ENCODE measurements around the gene RTN4R. TPM values are rescaled to one million over a fixed set of nuclear protein-coding genes. Genes with fewer than 3 reads are reported as not detected.
A peak's percentile ranks its signal among the peaks of the same experiment; 100 is the strongest.
"Not testable (repeated sequence)": the region's sequence is repeated elsewhere in the genome, so short reads cannot be mapped to it uniquely, and the experiment has no call there.

Gene RTN4R
- total RNA-seq, 6 donors from 2014 or later: 2.6 to 13.0 (median 9.0) TPM

- H3K27ac ChIP-seq; H3K9me3 ChIP-seq; H3K36me3 ChIP-seq; H3K4me1 ChIP-seq; ATAC-seq (ENCODE audit: low FRiP score in 2 of 2); H3K4me3 ChIP-seq; H3K27me3 ChIP-seq: not testable (repeated sequence)
- DNase-seq: peak in 1 of 2 donors; percentile 34
- 91 to 99% methylated on average over 8 to 16 of the region's 22 CpGs for WGBS, 2 donors
Measured at GRCh38 chr22:20308806-20309650, 40.9 kb upstream of the RTN4R start.

- H3K4me3 ChIP-seq; ATAC-seq (ENCODE audit: low FRiP score in 2 of 2); H3K27me3 ChIP-seq; H3K27ac ChIP-seq; H3K4me1 ChIP-seq; H3K36me3 ChIP-seq; H3K9me3 ChIP-seq: not testable (repeated sequence)
- DNase-seq: peak in 1 of 2 donors; percentile 62
- WGBS, 2 donors: 63 to 88% methylated on average over 4 to 10 of the region's 14 CpGs
Measured at GRCh38 chr22:20307448-20308447, 39.6 kb upstream of the RTN4R start.

- H3K4me1 ChIP-seq; H3K27me3 ChIP-seq; ATAC-seq (ENCODE audit: low FRiP score in 2 of 2); H3K4me3 ChIP-seq; H3K27ac ChIP-seq; H3K9me3 ChIP-seq; H3K36me3 ChIP-seq: not testable (repeated sequence)
- peak in 1 of 2 donors; percentile 25 for DNase-seq
- 90 to 94% methylated on average over 2 to 18 of the region's 21 CpGs for WGBS, 2 donors
Measured at GRCh38 chr22:20306646-20307447, 38.7 kb upstream of the RTN4R start.

GRCh38 chr22:20305894-20306645, 38.0 kb upstream of the RTN4R start:
- Histone ChIP-seq H3K9me3 (no peaks in the 10 kb centered on the region), H3K27ac (no peak overlapping the region), H3K4me1 (no peaks in the 10 kb centered on the region), H3K27me3 (peaks cover 0 to 3% (median 0%) of the 10 kb centered on the region in 4 donors), H3K4me3 (no peak overlapping the region), H3K36me3 (no peaks in the 10 kb centered on the region)
- TF ChIP-seq POLR2AphosphoS5 (IDR thresholded peaks at IDR 0.05) (no peak), CTCF (IDR thresholded peaks at IDR 0.05) (no peak), POLR2A (IDR thresholded peaks at IDR 0.05) (no peak), EP300 (IDR thresholded peaks at IDR 0.05) (no peak)
- DNase-seq (peak in 1 of 2 donors; percentile 66), ATAC-seq (ENCODE audit: low FRiP score in 2 of 2) (no peak)
- 78% methylated on average over 16 of the region's 21 CpGs; no CpG with 5 or more reads in 1 of the 2 donors for WGBS, 2 donors

GRCh38 chr22:20305230-20305893, 37.2 kb upstream of the RTN4R start:
- H3K4me3 ChIP-seq; H3K36me3 ChIP-seq; ATAC-seq (ENCODE audit: low FRiP score in 2 of 2); H3K27ac ChIP-seq; H3K27me3 ChIP-seq; H3K4me1 ChIP-seq; H3K9me3 ChIP-seq: not testable (repeated sequence)
- DNase-seq: peak in 1 of 2 donors; percentile 40
- 74 to 92% methylated on average over 5 to 12 of the region's 12 CpGs for WGBS, 2 donors

- H3K4me3 ChIP-seq: no peak overlapping the region
- H3K4me1 ChIP-seq: peaks cover 6 to 7% (median 6%) of the 10 kb centered on the region in 4 donors
- no peak for ATAC-seq (ENCODE audit: low FRiP score in 2 of 2)
- no peak for DNase-seq
- TF ChIP-seq EP300 (IDR thresholded peaks at IDR 0.05) (no peak), POLR2A (IDR thresholded peaks at IDR 0.05) (no peak), CTCF (IDR thresholded peaks at IDR 0.05) (no peak), POLR2AphosphoS5 (IDR thresholded peaks at IDR 0.05) (no peak)
- H3K9me3 ChIP-seq: no peaks in the 10 kb centered on the region
- no peak overlapping the region for H3K27ac ChIP-seq
- no peaks in the 10 kb centered on the region for H3K36me3 ChIP-seq
- peaks cover 0 to 3% (median 0%) of the 10 kb centered on the region in 4 donors for H3K27me3 ChIP-seq
- WGBS, 2 donors: 77 to 87% methylated on average over 7 to 9 of the region's 9 CpGs
Measured at GRCh38 chr22:20304646-20305045, 36.5 kb upstream of the RTN4R start.

- DNase-seq: peak in 1 of 2 donors; percentile 63
- WGBS, 2 donors: 44 to 52% methylated on average over 3 to 5 of the region's 7 CpGs
Measured at GRCh38 chr22:20303229-20303534, 35.1 kb upstream of the RTN4R start.

More at GRCh38 chr22:20303229-20303534, 35.1 kb upstream of the RTN4R start:
- ATAC-seq (ENCODE audit: low FRiP score in 2 of 2); H3K27ac ChIP-seq; H3K9me3 ChIP-seq; H3K36me3 ChIP-seq; H3K27me3 ChIP-seq; H3K4me3 ChIP-seq: not testable (repeated sequence)
- peaks cover 15 to 20% (median 16%) of the 10 kb centered on the region in 4 donors for H3K4me1 ChIP-seq

All from upper lobe of left lung (tissue), 6 donors.